ENCODE data around the gene SPTSSA. TPM values are rescaled to one million over a fixed set of nuclear protein-coding genes. Genes with fewer than 3 reads are reported as not detected.

SPTSSA gene
- total RNA-seq, 1 donor from 2014 or later = 14.8 TPM

Other genes with a start within 250 kb of the SPTSSA start
- 15.5 TPM for gene EAPP, start 77.5 kb upstream of the SPTSSA start, total RNA-seq
- 18.8 TPM for gene SNX6, start 167.9 kb upstream of the SPTSSA start, total RNA-seq

Data from left lobe of liver (tissue), 1 donor.